Endothelial cell of umbilical vein (primary cell): ENCODE measurements around the gene MRNIP. TPM values are rescaled to one million over a fixed set of nuclear protein-coding genes. Genes with fewer than 3 reads are reported as not detected.

Experiments
- BruUV-seq: library from RNA; stranded (reverse); fragments of 400-500 nt; replicated peaks from 2 replicates; lab custom pipeline; 2021; lab: Mats Ljungman, UMichigan
- CTCF ChIA-PET: fragments of 300-600, 350-600 bp; sonication (Branson Sonifier 250); formaldehyde crosslinking; loops from one replicate; lab custom pipeline; 2021; ENCODE audit warnings: antibody characterized with exemption, inconsistent platforms; lab: Charles Lee
- POLR2A ChIA-PET: fragments of 300-600, 350-600 bp; sonication (Branson Sonifier 250); formaldehyde crosslinking; loops from one replicate; lab custom pipeline; 2021; ENCODE audit warnings: antibody characterized with exemption, inconsistent platforms; lab: Charles Lee
- DNase-seq: peaks from one replicate; pipeline ENCODE4 v3.0.0-alpha.2; 2011; ENCODE audit warnings: low read depth, low spot score
- FAIRE-seq: peaks from 2 replicates; lab custom pipeline; 2011; peaks lifted over from hg19 to GRCh38; lab: Jason Lieb, UNC
- H2AFZ ChIP-seq: 2 replicates; pipeline ENCODE4 v1.6.0; 2012; ENCODE audit warnings: low read depth, low read length, control low read depth, inconsistent platforms
- H3K27ac ChIP-seq: 2 replicates; pipeline ENCODE4 v1.5.1; 2011; ENCODE audit warnings: low read depth, mild to moderate bottlenecking, control low read depth, low read length, moderate library complexity; ENCODE audit not compliant: insufficient read depth
- H3K27me3 ChIP-seq, 2 experiments: 2 replicates each; pipeline versions ENCODE4 v1.6.0 to v1.6.1; 2011; ENCODE audit warnings: low read length in 2 of 2, mixed read lengths in 1 of 2; ENCODE audit not compliant: control insufficient read depth in 2 of 2, insufficient read depth in 2 of 2
- H3K36me3 ChIP-seq, 2 experiments: 2 replicates in 1 of 2; 3 replicates in 1 of 2; pipeline ENCODE4 v1.5.1; 2011; ENCODE audit warnings: low read length in 2 of 2, mild to moderate bottlenecking in 1 of 2, moderate library complexity in 1 of 2; ENCODE audit not compliant: control insufficient read depth in 2 of 2, insufficient read depth in 2 of 2; ENCODE audit errors: extremely low read depth in 1 of 2
- H3K4me1 ChIP-seq: 3 replicates; pipeline ENCODE4 v1.5.1; 2011; ENCODE audit warnings: mild to moderate bottlenecking, low read length; ENCODE audit not compliant: control insufficient read depth, insufficient read depth; ENCODE audit errors: extremely low read depth
- H3K4me2 ChIP-seq: 2 replicates; pipeline ENCODE4 v1.6.1; 2011; ENCODE audit warnings: low read length, control low read depth, mixed read lengths; ENCODE audit not compliant: insufficient read depth
- H3K4me3 ChIP-seq, 3 experiments: fragments of 200-600 bp in 1 of 3; sonication (generic), shearing (Covaris generic) in 1 of 3; replicated peaks in 1 of 3; 2 replicates each; pipeline ENCODE4 v1.5.1; 2011 to 2016; ENCODE audit warnings: control low read depth in 3 of 3, low read length in 3 of 3, mild to moderate bottlenecking in 2 of 3, inconsistent platforms in 1 of 3, low read depth in 1 of 3, moderate library complexity in 1 of 3; ENCODE audit not compliant: insufficient read depth in 1 of 3
- H3K79me2 ChIP-seq: 2 replicates; pipeline ENCODE4 v1.6.0; 2012; ENCODE audit warnings: low read length, inconsistent platforms; ENCODE audit not compliant: control insufficient read depth, insufficient read depth
- H3K9ac ChIP-seq: replicated peaks from 2 replicates; pipeline ENCODE3; 2011; ENCODE audit warnings: low read length, control low read depth; ENCODE audit not compliant: insufficient read depth; ENCODE audit errors: extremely low read depth
- H3K9me1 ChIP-seq: replicated peaks from 3 replicates; pipeline ENCODE4 v1.6.0; 2011; ENCODE audit warnings: mild to moderate bottlenecking, low read length; ENCODE audit not compliant: control insufficient read depth, insufficient read depth; ENCODE audit errors: extremely low read depth
- H3K9me3 ChIP-seq: replicated peaks from 2 replicates; pipeline ENCODE4 v1.5.1; 2012; ENCODE audit warnings: low read length, inconsistent platforms; ENCODE audit not compliant: control insufficient read depth, insufficient read depth
- H4K20me1 ChIP-seq: replicated peaks from 2 replicates; pipeline ENCODE3; 2011; ENCODE audit warnings: mild to moderate bottlenecking, low read length; ENCODE audit not compliant: control insufficient read depth, insufficient read depth; ENCODE audit errors: extremely low read depth
- CTCF ChIP-seq, 2 donors: IDR thresholded peaks; 1 replicate in 1 of 2; 2 replicates in 1 of 2; pipeline ENCODE4 v1.5.1; 2011; ENCODE audit warnings: low read length in 2 of 2, mild to moderate bottlenecking in 2 of 2, moderate library complexity in 2 of 2, control low read depth in 1 of 2, inconsistent platforms in 1 of 2, low read depth in 1 of 2; ENCODE audit not compliant: insufficient read depth in 1 of 2; ENCODE audit errors: extremely low read depth in 1 of 2
- EZH2 ChIP-seq: IDR thresholded peaks from 2 replicates; pipeline ENCODE4 v1.6.1; 2012; ENCODE audit warnings: borderline replicate concordance, low read depth, mild to moderate bottlenecking, moderate library complexity, low read length, inconsistent platforms; ENCODE audit not compliant: severe bottlenecking
- FOS ChIP-seq: IDR thresholded peaks from 2 replicates; pipeline ENCODE4 v1.6.1; 2011; ENCODE audit warnings: mild to moderate bottlenecking, low read length, moderate library complexity, borderline replicate concordance; ENCODE audit not compliant: insufficient read depth
- GATA2 ChIP-seq: IDR thresholded peaks from 2 replicates; pipeline ENCODE4 v1.7.0; 2011; ENCODE audit warnings: low read depth, mild to moderate bottlenecking, moderate library complexity, mixed read lengths, low read length; ENCODE audit not compliant: insufficient read length, insufficient read depth
- JUN ChIP-seq: IDR thresholded peaks from 2 replicates; pipeline ENCODE4 v1.6.1; 2011; ENCODE audit warnings: borderline replicate concordance, low read depth; ENCODE audit not compliant: insufficient read length, insufficient read depth
- MYC ChIP-seq: IDR thresholded peaks from one replicate; pipeline ENCODE4 v1.6.1; 2011; ENCODE audit warnings: mild to moderate bottlenecking, low read depth, low read length
- POLR2A ChIP-seq: IDR thresholded peaks from 2 replicates; pipeline ENCODE4 v1.6.1; 2012; ENCODE audit warnings: low read depth, mild to moderate bottlenecking, control low read depth, low read length
- POLR2AphosphoS5 ChIP-seq: IDR thresholded peaks from 2 replicates; pipeline ENCODE4 v1.6.1; 2012; ENCODE audit warnings: low read depth, mild to moderate bottlenecking, control low read depth, low read length, moderate library complexity; ENCODE audit not compliant: insufficient read depth
- dilution Hi-C: fragments of 300-500 bp; cut with MboI; formaldehyde crosslinking; loops from one replicate; pipeline ENCODE4 v1.15.0; 2019; ENCODE audit warnings: low sequenced_read_pairs; ENCODE audit not compliant: extremely low pct_ligation_motif_present
- intact Hi-C: fragments of 100-400 bp; cut with micrococcal nuclease; formaldehyde crosslinking; loops from one replicate; pipeline ENCODE4 v1.10.0; 2022
- polyA plus RNA-seq, 4 experiments: library from polyadenylated mRNA; depleted of rRNA in 3 of 4; stranded (reverse) in 3 of 4; unstranded in 1 of 4; fragments of >200 nt; gene quantifications; 2 replicates each; pipeline versions ENCODE4 v1.2.1 to v1.2.3, GENCODE V29; 2011 to 2012; ENCODE audit warnings: missing spikeins in 1 of 4
- total RNA-seq: library from RNA; stranded (reverse); gene quantifications from 2 replicates; pipeline ENCODE4 v1.2.3, GENCODE V29; 2021
- TF ChIP-seq, protein P1 (sequence below): IDR thresholded peaks from 2 replicates; pipeline ENCODE4 v1.6.1; 2011; ENCODE audit not compliant: insufficient read depth, insufficient read length

MRNIP gene
- total and polyA plus RNA-seq, 2 donors (not counting 3 experiments of a cell fraction or from before 2014, with no cell fraction given) = 17.1 to 19.1 TPM

DNA sequence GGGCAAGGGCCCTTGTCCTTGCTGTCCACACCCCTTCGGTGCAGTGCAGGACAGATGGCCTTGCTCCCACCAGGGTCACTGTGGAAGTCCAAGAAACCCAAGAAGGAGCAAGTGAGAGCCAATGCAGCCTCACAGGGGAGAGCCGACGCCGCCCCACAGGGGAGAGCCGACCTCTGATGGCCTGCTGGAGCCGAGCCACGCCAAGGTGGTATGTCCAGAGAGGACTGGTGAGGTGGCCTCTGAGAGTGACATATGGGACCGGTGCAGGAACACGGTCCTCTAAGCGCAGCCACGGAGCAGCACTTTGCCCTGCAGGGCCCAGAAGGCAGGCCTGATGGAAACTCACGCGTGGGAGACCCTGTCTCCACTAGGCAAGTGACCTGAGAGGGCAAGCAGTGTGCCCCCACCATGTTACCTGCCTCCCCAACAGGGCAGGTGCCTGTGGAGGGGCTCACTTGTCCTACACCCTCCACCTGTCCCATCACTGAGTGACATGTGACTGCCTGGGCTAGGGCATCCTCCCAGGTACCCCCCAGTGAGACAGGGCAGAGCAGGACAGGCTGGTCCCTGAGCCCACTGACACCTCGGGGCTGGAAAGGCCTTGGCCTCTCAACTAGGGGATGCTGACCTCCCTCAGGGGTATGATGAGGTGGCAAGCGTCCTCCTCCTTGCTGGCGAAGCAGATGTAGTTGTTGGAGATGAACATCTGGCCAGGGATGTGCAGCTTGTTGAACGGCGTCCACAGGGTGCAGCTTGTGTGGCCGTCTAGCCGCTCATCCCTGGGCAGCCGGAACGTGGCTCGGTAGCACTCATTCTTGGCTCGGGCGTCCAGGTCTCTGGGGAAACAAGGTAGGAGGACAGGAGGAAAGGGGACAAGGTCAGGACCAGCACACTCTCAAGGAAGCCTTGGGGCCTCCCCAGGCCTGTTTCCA, 32.4 kb upstream of the MRNIP start:
- intact Hi-C loops = no loop called here
- BruUV-seq = no TSS peak
- H3K9me1 ChIP-seq = no peaks in the 10 kb centered on the region
- dilution Hi-C loops = no loop called here
- ChIA-PET CTCF (no interaction called here), POLR2A (no interaction called here)
- H4K20me1 ChIP-seq = no peaks in the 10 kb centered on the region
- H3K9me3 ChIP-seq = no peaks in the 10 kb centered on the region
- H3K4me3 ChIP-seq = no peak overlapping the region
- H3K79me2 ChIP-seq = no peaks in the 10 kb centered on the region
- peaks cover 13 to 74% of the 10 kb centered on the region in 2 experiments for H3K36me3 ChIP-seq
- H3K4me1 ChIP-seq = no peaks in the 10 kb centered on the region
- no peak overlapping the region for H3K9ac ChIP-seq
- no peaks in the 10 kb centered on the region for H3K27me3 ChIP-seq
- TF ChIP-seq EZH2 (no peak), GATA2 (no peak), MYC (no peak), POLR2AphosphoS5 (no peak), CTCF (IDR thresholded peaks at IDR 0.05; ENCODE audit: extremely low read depth in 1 of 2, insufficient read depth in 1 of 2, low read depth in 1 of 2, low read length in 2 of 2) (no peak), JUN (no peak), FOS (no peak), POLR2A (no peak)
- TF ChIP-seq, protein P1, sequence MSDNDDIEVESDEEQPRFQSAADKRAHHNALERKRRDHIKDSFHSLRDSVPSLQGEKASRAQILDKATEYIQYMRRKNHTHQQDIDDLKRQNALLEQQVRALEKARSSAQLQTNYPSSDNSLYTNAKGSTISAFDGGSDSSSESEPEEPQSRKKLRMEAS = no peak
- no peak for FAIRE-seq
- H2AFZ ChIP-seq = no peak overlapping the region
- no peak for DNase-seq
- H3K27ac ChIP-seq = no peak overlapping the region
- no peak overlapping the region for H3K4me2 ChIP-seq
